OCI-LY7 (cell line): ENCODE measurements around the gene FAAP20. TPM values are rescaled to one million over a fixed set of nuclear protein-coding genes. Genes with fewer than 3 reads are reported as not detected.

Experiments used
- BruUV-seq: library from RNA; stranded (reverse); fragments of 400-500 nt; replicated peaks from 2 replicates; lab custom pipeline; 2021; lab: Mats Ljungman, UMichigan
- CTCF ChIA-PET: fragments of 300-600 bp; sonication (Branson Sonifier 250); formaldehyde crosslinking; loops from one replicate; lab custom pipeline; 2022; ENCODE audit warnings: antibody characterized with exemption; ENCODE audit not compliant: unreplicated experiment; lab: Charles Lee
- POLR2A ChIA-PET: fragments of 300-600 bp; sonication (Branson Sonifier 250); formaldehyde crosslinking; loops from one replicate; lab custom pipeline; 2022; ENCODE audit warnings: antibody characterized with exemption; lab: Charles Lee
- DNase-seq: peaks from one replicate; pipeline ENCODE4 v3.0.0-alpha.2; 2015; ENCODE audit warnings: low spot score
- H2AFZ ChIP-seq: fragments of 200-600 bp; sonication (generic), shearing (Covaris generic); 2 replicates; pipeline ENCODE4 v1.6.1; 2014; ENCODE audit warnings: mild to moderate bottlenecking, antibody characterized with exemption, low read length, moderate library complexity
- H3K27ac ChIP-seq: fragments of 200-600 bp; sonication (generic); 2 replicates; pipeline ENCODE4 v1.5.1; 2014; ENCODE audit warnings: mixed run types, low read depth, mild to moderate bottlenecking, moderate library complexity, low read length, inconsistent platforms; ENCODE audit not compliant: poor library complexity, severe bottlenecking
- H3K36me3 ChIP-seq: fragments of 200-600 bp; sonication (generic); 2 replicates; pipeline ENCODE4 v1.6.1; 2014; ENCODE audit warnings: mild to moderate bottlenecking, antibody characterized with exemption, low read length, moderate library complexity, mixed read lengths; ENCODE audit not compliant: insufficient read depth
- H3K4me1 ChIP-seq: fragments of 200-600 bp; sonication (generic); 2 replicates; pipeline ENCODE4 v1.5.1; 2014; ENCODE audit warnings: mild to moderate bottlenecking, low read length; ENCODE audit not compliant: insufficient read depth, poor library complexity, severe bottlenecking
- H3K4me2 ChIP-seq: fragments of 200-600 bp; sonication (generic); 2 replicates; pipeline ENCODE4 v1.6.1; 2014; ENCODE audit warnings: mild to moderate bottlenecking, low read length
- H3K4me3 ChIP-seq: fragments of 200-600 bp; sonication (generic); 2 replicates; pipeline ENCODE4 v1.5.1; 2014; ENCODE audit warnings: mild to moderate bottlenecking, low read depth, low read length; ENCODE audit not compliant: poor library complexity, severe bottlenecking
- H3K79me2 ChIP-seq: fragments of 200-600 bp; sonication (generic); 2 replicates; pipeline ENCODE4 v1.6.1; 2016; ENCODE audit warnings: low read depth, mild to moderate bottlenecking, low read length, moderate library complexity, mixed read lengths; ENCODE audit not compliant: insufficient read depth
- H3K9me2 ChIP-seq: fragments of 200-600 bp; sonication (generic); 2 replicates; pipeline ENCODE4 v1.6.1; 2016; ENCODE audit warnings: mild to moderate bottlenecking, low read length, mixed read lengths; ENCODE audit not compliant: insufficient read depth
- H3K9me3 ChIP-seq: fragments of 200-600 bp; sonication (generic); 2 replicates; pipeline ENCODE4 v1.6.1; 2014; ENCODE audit warnings: mild to moderate bottlenecking, mixed run types, low read length, mixed read lengths
- H4K20me1 ChIP-seq: fragments of 200-600 bp; sonication (generic); 2 replicates; pipeline ENCODE4 v1.6.1; 2014; ENCODE audit warnings: mild to moderate bottlenecking, antibody characterized with exemption, low read length, moderate library complexity, mixed read lengths; ENCODE audit not compliant: insufficient read depth
- CTCF ChIP-seq: fragments of 200-600 bp; sonication (generic); conservative IDR thresholded peaks from 2 replicates; pipeline ENCODE4 v1.5.1; 2014; ENCODE audit warnings: mild to moderate bottlenecking, antibody characterized with exemption, low read length, moderate library complexity, mixed read lengths
- EZH2phosphoT487 ChIP-seq: fragments of 200-600 bp; sonication (generic); IDR thresholded peaks from 2 replicates; pipeline ENCODE4 v1.6.1; 2018; ENCODE audit warnings: low read depth, borderline replicate concordance, mild to moderate bottlenecking, mixed run types, antibody characterized with exemption, low read length, moderate library complexity, mixed read lengths
- intact Hi-C: fragments of 100-400 bp; cut with micrococcal nuclease; formaldehyde crosslinking; loops from one replicate; pipeline ENCODE4 v1.10.0; 2022; ENCODE audit not compliant: unreplicated experiment
- total RNA-seq, 2 experiments: library from RNA; depleted of rRNA in 1 of 2; stranded (reverse); fragments of >200 nt in 1 of 2; shearing (Covaris generic) in 1 of 2; gene quantifications; 2 replicates each; pipeline ENCODE4 v1.2.3, GENCODE V29; 2014 to 2022

FAAP20 gene
- total RNA-seq, 2 experiments from 2014 or later = 47.4 to 55.7 TPM

DNA sequence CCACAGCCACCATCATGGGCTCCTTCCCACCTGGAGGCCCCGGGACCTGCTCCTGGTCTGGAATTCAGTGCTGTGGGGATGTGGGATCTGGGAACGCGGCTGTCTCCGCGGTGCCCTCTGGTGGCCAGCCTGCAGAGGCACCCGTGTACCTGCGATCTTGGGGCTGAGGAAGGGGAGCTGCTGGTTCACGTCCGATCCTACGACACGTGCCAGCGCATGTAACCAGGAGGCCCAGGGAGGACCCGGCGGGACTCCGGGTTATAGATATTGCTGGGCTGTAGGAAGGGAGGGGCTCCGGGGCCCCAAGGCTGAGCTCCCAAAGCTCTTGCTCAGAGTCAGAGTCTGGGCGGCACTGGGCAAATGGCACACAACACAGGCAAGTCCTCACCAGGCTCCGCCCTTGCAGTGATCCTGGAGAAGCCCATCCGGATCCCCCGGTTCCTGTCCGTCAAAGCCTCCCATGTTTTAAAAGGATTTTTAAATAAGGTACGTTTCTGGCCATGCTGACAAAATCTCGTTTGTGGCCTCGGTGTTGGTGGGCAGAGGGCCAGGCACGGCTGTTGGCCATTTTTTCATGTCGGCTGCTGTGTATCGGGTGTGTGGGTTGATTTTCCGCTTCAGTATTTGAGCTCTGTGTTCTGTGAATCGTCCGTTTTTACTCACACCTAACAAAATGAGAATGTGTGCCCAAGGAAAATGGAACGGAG is 20.1 kb downstream of the FAAP20 start:
- Histone ChIP-seq H3K79me2 (no peaks in the 10 kb centered on the region), H4K20me1 (no peaks in the 10 kb centered on the region), H3K4me3 (no peak overlapping the region), H3K4me1 (no peaks in the 10 kb centered on the region), H2AFZ (no peak overlapping the region), H3K4me2 (no peak overlapping the region), H3K9me2 (no peaks in the 10 kb centered on the region), H3K36me3 (no peaks in the 10 kb centered on the region), H3K27ac (no peak overlapping the region), H3K9me3 (no peaks in the 10 kb centered on the region)
- no TSS peak for BruUV-seq
- CTCF ChIA-PET = no interaction called here
- POLR2A ChIA-PET = interaction anchor here (0.6 kb wide), 1 partner anchor 681 kb away, joined by 3 read pairs; no protein-coding TSS in a partner anchor
- TF ChIP-seq EZH2phosphoT487 (no peak), CTCF (peak; percentile 89)
- peak; percentile 26 for DNase-seq
- intact Hi-C loops = no loop called here

GRCh38 chr1:2173546-2174347 is 20.8 kb downstream of the FAAP20 start:
- Histone ChIP-seq H3K9me3 (no peaks in the 10 kb centered on the region), H3K79me2 (no peaks in the 10 kb centered on the region), H3K9me2 (no peaks in the 10 kb centered on the region), H4K20me1 (no peaks in the 10 kb centered on the region), H3K4me3 (no peak overlapping the region), H3K36me3 (no peaks in the 10 kb centered on the region), H3K27ac (no peak overlapping the region), H3K4me1 (no peaks in the 10 kb centered on the region), H2AFZ (no peak overlapping the region), H3K4me2 (no peak overlapping the region)
- ChIA-PET POLR2A (no interaction called here), CTCF (no interaction called here)
- intact Hi-C loops = no loop called here
- TF ChIP-seq CTCF (no peak), EZH2phosphoT487 (no peak)
- no peak for DNase-seq
- no TSS peak for BruUV-seq
